HG03378 (cell line): ENCODE data around the gene MIOX.

Experiments
- ATAC-seq: cut with Tn5 transposase; IDR thresholded peaks from one replicate; pipeline ENCODE4 v1.9.1; 2021; ENCODE audit warnings: mild to moderate bottlenecking, moderate library complexity; ENCODE audit not compliant: unreplicated experiment

Gene MIOX

DNA sequence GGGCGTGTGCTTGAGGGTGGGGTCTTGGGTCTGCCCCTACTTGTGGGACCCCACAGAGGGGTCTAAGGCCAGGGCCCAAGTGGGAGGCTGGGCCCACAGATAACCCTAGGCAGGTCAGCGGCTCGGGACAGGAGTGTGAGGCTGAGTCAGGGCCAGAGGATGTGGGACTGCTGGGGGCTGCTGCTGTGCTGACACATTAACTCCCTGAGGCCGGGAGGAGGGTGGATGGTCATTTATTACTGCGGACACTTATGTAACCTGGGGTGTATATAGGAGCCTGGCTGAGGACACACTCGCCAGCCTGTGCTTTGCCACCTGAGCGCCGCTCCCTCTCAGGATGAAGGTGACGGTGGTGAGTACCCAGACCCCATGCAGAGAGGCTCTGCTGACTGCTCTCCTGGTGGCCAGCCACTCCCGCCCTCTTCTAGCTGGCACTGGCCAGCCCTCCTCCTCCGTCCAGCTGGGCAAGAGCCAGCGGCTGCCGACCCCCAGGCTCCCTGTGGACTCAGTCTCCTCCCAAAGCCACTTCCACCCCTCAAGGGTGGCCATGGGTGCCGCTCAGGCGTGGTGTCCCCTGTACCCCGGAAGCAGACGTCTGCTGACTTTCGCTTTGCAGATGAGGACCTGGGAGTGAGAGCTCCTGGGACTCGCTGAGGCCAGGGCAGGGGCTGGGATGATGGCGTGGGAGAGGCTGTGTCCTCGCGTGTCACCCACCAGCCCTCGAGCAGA is at the start of gene MIOX:
TSS of gene MIOX (plus strand) at position 299 of the 729 bp plus-strand sequence. CDS start at position 338, 39 bp downstream.
- ATAC-seq = no peak

DNA sequence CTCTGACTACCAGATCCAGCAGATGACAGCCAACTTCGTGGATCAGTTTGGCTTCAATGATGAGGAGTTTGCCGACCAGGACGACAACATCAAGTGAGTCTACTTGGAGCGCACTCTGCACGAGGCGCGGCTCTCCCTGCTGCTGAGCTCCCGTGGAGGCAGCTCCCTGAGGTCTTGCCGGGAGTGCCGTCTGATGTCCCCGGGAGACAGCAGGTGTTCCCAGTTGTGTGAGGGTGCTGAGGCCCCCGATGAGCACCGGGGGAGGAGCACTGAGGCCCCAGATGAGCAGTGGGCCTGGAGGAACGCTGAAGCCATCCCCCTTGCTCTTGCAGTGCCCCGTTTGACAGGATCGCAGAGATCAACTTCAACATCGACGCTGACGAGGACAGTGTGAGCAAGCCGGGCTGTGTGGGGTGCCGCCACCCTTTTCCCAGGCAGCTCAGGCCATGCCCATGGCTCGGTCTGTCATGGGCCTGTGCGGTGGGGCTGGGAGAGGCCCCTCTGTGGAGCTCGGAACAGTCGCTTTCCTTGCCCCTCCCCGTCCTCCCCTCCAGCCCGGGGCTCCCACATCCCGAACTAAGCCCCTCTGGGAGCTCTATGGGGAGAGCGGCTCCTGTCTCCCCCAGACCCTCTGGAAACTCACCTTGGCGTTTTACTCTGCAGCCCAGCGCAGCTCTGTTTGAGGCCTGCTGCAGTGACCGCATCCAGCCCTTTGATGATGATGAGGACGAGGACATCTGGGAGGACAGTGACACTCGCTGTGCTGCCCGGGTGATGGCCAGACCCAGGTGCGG is 49.0 kb upstream of the MIOX start:
- ATAC-seq = no peak

GRCh38 chr22:50438305-50439275 is 48.1 kb upstream of the MIOX start:
- ATAC-seq = no peak

GRCh38 chr22:50439314-50439870 is 47.3 kb upstream of the MIOX start:
- ATAC-seq = no peak

GRCh38 chr22:50439871-50440331 is 46.8 kb upstream of the MIOX start:
- ATAC-seq = no peak

- ATAC-seq = no peak
Measured at GRCh38 chr22:50440544-50441249, 46.0 kb upstream of the MIOX start.

- no peak for ATAC-seq
Measured at GRCh38 chr22:50441428-50441993, 45.1 kb upstream of the MIOX start.

GRCh38 chr22:50443197-50443596 is 43.5 kb upstream of the MIOX start:
- ATAC-seq = no peak

DNA sequence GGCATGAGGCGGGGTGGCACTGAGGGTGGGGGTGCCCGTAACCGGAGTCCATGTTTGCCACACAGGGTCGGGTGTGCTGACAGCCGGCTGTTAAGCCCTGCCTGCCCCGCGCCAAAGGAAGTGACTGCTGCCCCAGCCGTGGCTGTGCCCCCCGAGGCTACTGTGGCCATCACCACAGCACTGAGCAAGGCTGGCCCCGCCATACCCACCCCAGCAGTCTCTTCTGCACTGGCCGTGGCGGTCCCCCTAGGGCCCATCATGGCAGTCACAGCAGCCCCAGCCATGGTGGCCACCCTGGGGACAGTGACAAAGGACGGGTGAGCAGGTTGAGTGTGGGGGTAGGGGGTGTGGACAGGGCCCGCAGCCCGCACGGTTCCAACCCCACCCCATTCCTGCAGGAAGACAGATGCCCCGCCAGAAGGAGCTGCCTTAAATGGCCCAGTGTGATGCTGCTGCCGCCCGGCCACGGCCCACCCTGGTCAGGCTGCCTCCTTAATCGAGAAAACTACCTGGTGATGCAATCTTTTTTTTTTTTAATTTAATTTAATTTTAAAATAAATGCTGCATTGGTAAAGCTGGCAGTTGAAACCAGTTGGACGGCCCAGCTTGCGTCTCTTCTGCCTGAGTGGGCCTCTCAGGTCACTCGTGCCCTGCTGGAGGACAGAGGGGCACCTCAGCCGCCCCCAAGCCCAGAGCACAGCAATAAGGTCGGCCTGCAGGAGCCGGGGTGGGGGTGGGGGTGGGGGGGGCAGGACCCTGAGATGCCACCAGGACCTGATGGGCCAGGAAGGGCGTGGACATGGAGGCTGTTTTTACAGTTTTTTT is 42.6 kb upstream of the MIOX start:
- no peak for ATAC-seq

- ATAC-seq = no peak
Measured at GRCh38 chr22:50444663-50445062, 42.0 kb upstream of the MIOX start.

DNA sequence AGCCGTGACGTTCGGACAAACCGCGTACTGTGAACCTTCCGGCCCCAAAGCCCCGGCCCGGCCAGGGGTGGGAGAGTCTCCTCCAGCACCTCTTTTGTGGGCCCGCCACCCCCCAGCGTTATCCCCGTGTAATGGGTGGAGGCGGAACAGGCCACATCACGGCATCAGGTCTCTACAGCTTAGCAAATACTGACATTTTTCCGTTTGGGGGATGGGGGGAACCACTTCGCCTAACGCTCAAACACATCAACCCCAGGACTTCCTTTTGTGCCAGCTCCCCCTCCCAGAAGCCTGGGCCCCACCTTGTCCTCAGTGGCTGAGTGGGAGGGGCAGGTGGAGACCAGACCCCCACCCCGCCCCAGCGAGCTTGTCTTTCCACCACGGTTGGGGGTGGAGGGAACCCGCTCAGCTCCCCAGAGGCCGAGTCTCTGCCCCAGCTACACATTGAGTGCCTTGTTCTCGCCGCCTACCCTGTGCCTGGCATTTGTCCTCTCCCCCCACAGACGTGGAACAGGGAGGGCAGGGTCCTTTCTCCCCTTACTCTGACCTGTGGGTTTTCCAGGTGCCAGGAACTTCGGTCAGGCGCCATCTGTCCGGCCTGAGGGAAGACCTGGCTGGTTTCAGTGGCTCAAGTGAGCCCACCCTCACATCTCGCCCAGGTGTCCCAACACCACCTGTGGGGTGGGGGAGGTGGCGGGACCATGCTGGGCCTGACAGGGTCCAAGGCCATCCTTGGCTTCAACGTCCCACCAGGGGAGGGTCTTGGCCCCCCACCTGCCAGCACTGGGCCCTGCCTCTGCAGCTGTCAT is 41.4 kb upstream of the MIOX start:
- no peak for ATAC-seq

- no peak for ATAC-seq
Measured at GRCh38 chr22:50445880-50446707, 40.6 kb upstream of the MIOX start.

DNA sequence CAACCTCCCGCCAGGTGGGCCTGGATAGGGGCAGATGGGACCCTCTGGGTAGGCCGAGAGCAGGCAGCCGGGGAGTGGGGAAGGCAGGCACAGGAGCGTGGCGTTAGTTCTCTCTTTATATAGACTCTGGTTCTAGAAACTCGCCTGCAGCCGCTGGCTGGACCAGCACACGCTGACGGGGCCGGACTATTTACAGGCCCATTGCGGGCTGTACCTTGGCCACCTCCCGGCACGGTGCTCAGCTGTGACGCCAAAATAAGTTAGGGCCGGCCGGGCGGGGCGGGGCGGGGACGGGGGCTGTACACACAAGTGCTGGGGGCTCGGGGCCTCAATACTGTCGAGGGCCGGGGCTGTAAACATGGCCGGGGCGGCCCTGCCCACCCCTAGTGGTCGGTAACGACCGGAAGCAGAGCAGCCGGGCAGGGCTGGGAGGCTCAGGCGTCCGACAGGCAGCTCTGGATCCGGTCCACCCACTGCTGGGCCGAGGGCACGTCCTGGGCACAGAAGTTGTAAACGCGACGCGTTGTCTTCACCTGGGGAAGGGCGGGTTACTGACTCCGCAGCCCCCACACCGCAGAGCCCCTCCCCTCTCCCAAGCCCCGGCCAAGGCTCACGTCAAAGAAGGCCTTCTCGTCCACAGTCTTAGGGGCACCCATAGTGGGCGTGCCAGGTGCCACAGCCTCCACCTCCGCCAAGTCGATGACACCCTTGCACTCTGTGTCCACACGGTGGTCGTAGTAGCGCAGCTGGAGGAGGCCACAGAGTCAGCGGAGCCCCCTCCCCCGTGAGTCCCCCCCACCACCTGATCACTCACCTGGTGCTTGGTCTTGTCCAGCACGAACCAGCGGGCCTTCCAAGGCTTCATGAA is 39.7 kb upstream of the MIOX start:
- ATAC-seq = no peak

DNA sequence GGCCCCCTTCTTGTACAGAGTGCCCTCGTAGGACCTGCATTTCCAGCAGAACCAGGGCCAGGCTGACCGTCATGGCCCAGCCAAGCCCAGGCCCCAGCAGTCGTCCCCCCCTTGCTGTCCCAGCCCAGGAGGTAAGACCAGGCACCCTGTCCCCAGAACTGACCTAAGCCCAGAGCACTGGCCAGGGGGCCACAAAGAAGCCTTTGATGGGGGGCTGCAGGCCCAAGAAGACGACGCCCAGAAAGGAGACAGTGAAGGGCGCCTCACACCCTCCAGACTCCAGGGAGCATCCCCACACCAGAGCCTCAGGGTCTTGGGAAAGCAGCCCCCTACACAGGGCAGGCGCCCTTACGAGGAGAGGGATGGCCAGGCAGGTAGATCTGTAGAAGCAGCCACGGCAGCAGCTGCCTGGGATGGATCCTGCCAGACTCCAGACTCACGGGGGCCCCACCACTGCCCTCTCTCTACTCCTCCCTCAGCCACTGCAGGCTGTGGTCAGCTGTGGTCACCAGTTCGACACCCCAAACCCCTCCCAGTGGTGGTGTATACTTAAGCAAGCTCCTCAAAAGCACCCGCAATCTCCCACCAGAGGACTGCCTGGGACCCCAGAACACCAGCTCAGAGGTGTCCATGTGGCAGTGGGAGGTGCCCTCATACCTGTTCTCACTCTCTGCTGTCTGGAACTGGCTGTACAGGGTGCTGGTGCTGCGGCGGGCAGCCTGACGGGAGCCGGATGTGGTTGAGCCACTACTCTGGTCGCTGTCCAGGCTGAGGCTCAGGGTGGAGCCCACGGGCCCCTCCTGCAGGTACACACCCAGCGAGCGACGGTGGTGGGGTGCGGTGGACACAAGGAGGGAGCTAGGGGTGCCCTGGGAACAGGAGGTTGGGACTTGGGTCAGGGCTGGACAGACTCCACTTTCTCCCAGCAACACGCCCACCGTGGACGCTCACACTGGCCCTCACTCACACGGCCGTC is 38.8 kb upstream of the MIOX start:
- ATAC-seq = no peak

- no peak for ATAC-seq
Measured at GRCh38 chr22:50452649-50453048, 34.0 kb upstream of the MIOX start.
